Activated CD4-positive, alpha-beta memory T cell treated with anti-CD3 and anti-CD28 coated beads, Interleukin-2, amount 10 ng/mL, durations not matched to agents 7 days and 5 days (primary cell): ENCODE data around the gene SPDYE2. TPM values are rescaled to one million over a fixed set of nuclear protein-coding genes. Genes with fewer than 3 reads are reported as not detected.
"Not testable (repeated sequence)": the region's sequence is repeated elsewhere in the genome, so short reads cannot be mapped to it uniquely, and the experiment has no call there.

Source experiments
- CTCF ChIA-PET: fragments of 350-600 bp; sonication (Branson Sonifier 250); formaldehyde crosslinking; loops from one replicate; lab custom pipeline; 2021; ENCODE audit warnings: antibody characterized with exemption, inconsistent platforms; lab: Charles Lee
- POLR2A ChIA-PET: fragments of 350-600 bp; sonication (Branson Sonifier 250); formaldehyde crosslinking; loops from one replicate; lab custom pipeline; 2021; ENCODE audit warnings: antibody characterized with exemption; lab: Charles Lee
- DNase-seq: peaks from one replicate; pipeline ENCODE4 v3.0.0-alpha.2; 2020
- H3K27ac Mint-ChIP-seq: one replicate; pipeline ENCODE4 v1.8.0; 2021; ENCODE audit warnings: mild to moderate bottlenecking, mixed read lengths
- H3K27me3 Mint-ChIP-seq: one replicate; pipeline ENCODE4 v1.8.0; 2021; ENCODE audit warnings: mixed read lengths
- H3K36me3 Mint-ChIP-seq: one replicate; pipeline ENCODE4 v1.8.0; 2021; ENCODE audit warnings: low read depth, mixed read lengths
- H3K4me1 Mint-ChIP-seq: one replicate; pipeline ENCODE4 v1.8.0; 2021; ENCODE audit warnings: mixed read lengths
- H3K4me3 Mint-ChIP-seq: one replicate; pipeline ENCODE4 v1.8.0; 2021; ENCODE audit warnings: mild to moderate bottlenecking, mixed read lengths
- H3K9me3 Mint-ChIP-seq: one replicate; pipeline ENCODE4 v1.8.0; 2021; ENCODE audit warnings: mixed read lengths
- total RNA-seq, 2 experiments: library from RNA; stranded (reverse); gene quantifications; one replicate each; pipeline ENCODE4 v1.2.3, GENCODE V29; 2021

The SPDYE2 gene
- under 1 TPM in 1 of 2 experiments, not detected in 1; 0.15 TPM for total RNA-seq

- DNase-seq, POLR2A ChIA-PET, H3K4me1 Mint-ChIP-seq, H3K4me3 Mint-ChIP-seq, H3K36me3 Mint-ChIP-seq, H3K27me3 Mint-ChIP-seq, H3K9me3 Mint-ChIP-seq, CTCF ChIA-PET, H3K27ac Mint-ChIP-seq: not testable (repeated sequence)
Measured at GRCh38 chr7:102550808-102551422, at the start of gene SPDYE2. SPDYE2 (plus strand) TSS chr7:102551226; CDS start chr7:102553256, 2,030 bp downstream.

- H3K4me3 Mint-ChIP-seq, H3K4me1 Mint-ChIP-seq, CTCF ChIA-PET, H3K9me3 Mint-ChIP-seq, H3K27me3 Mint-ChIP-seq, DNase-seq, POLR2A ChIA-PET, H3K27ac Mint-ChIP-seq, H3K36me3 Mint-ChIP-seq: not testable (repeated sequence)
Measured at GRCh38 chr7:102503141-102503540, 47.9 kb upstream of the SPDYE2 start.

- H3K36me3 Mint-ChIP-seq, H3K27me3 Mint-ChIP-seq, H3K4me1 Mint-ChIP-seq, H3K27ac Mint-ChIP-seq, H3K9me3 Mint-ChIP-seq, POLR2A ChIA-PET, H3K4me3 Mint-ChIP-seq, CTCF ChIA-PET, DNase-seq: not testable (repeated sequence)
Measured at GRCh38 chr7:102505298-102506185, 45.5 kb upstream of the SPDYE2 start.

GRCh38 chr7:102507410-102508088 is 43.5 kb upstream of the SPDYE2 start:
- CTCF ChIA-PET, H3K36me3 Mint-ChIP-seq, DNase-seq, H3K4me3 Mint-ChIP-seq, POLR2A ChIA-PET, H3K27ac Mint-ChIP-seq, H3K27me3 Mint-ChIP-seq, H3K4me1 Mint-ChIP-seq, H3K9me3 Mint-ChIP-seq: not testable (repeated sequence)

- H3K27ac Mint-ChIP-seq, DNase-seq, H3K9me3 Mint-ChIP-seq, H3K4me3 Mint-ChIP-seq, POLR2A ChIA-PET, CTCF ChIA-PET, H3K4me1 Mint-ChIP-seq, H3K36me3 Mint-ChIP-seq, H3K27me3 Mint-ChIP-seq: not testable (repeated sequence)
Measured at GRCh38 chr7:102510575-102510974, 40.5 kb upstream of the SPDYE2 start.

GRCh38 chr7:102511860-102512522 is 39.0 kb upstream of the SPDYE2 start:
- DNase-seq, H3K4me3 Mint-ChIP-seq, H3K27me3 Mint-ChIP-seq, H3K9me3 Mint-ChIP-seq, POLR2A ChIA-PET, CTCF ChIA-PET, H3K27ac Mint-ChIP-seq, H3K4me1 Mint-ChIP-seq, H3K36me3 Mint-ChIP-seq: not testable (repeated sequence)

- H3K27ac Mint-ChIP-seq, H3K9me3 Mint-ChIP-seq, H3K4me1 Mint-ChIP-seq, CTCF ChIA-PET, DNase-seq, H3K36me3 Mint-ChIP-seq, POLR2A ChIA-PET, H3K27me3 Mint-ChIP-seq, H3K4me3 Mint-ChIP-seq: not testable (repeated sequence)
Measured at GRCh38 chr7:102512642-102513221, 38.3 kb upstream of the SPDYE2 start.

GRCh38 chr7:102514881-102515721 is 35.9 kb upstream of the SPDYE2 start:
- H3K27ac Mint-ChIP-seq, DNase-seq, POLR2A ChIA-PET: not testable (repeated sequence)

GRCh38 chr7:102515889-102516288 is 35.1 kb upstream of the SPDYE2 start:
- POLR2A ChIA-PET, CTCF ChIA-PET, H3K27ac Mint-ChIP-seq, H3K4me1 Mint-ChIP-seq, H3K27me3 Mint-ChIP-seq, H3K9me3 Mint-ChIP-seq, H3K36me3 Mint-ChIP-seq, H3K4me3 Mint-ChIP-seq, DNase-seq: not testable (repeated sequence)

More at GRCh38 chr7:102514881-102515721, 35.9 kb upstream of the SPDYE2 start:
- H3K36me3 Mint-ChIP-seq, CTCF ChIA-PET, H3K9me3 Mint-ChIP-seq, H3K4me3 Mint-ChIP-seq, H3K27me3 Mint-ChIP-seq, H3K4me1 Mint-ChIP-seq: not testable (repeated sequence)

GRCh38 chr7:102516951-102517350 is 34.1 kb upstream of the SPDYE2 start:
- H3K27ac Mint-ChIP-seq, H3K4me1 Mint-ChIP-seq, H3K27me3 Mint-ChIP-seq, CTCF ChIA-PET, POLR2A ChIA-PET, DNase-seq, H3K4me3 Mint-ChIP-seq, H3K36me3 Mint-ChIP-seq, H3K9me3 Mint-ChIP-seq: not testable (repeated sequence)

GRCh38 chr7:102517550-102518147 is 33.4 kb upstream of the SPDYE2 start, which contains the start of gene RASA4B:
RASA4B (minus strand) TSS chr7:102517777; CDS start chr7:102517710, 67 bp downstream.
- H3K27me3 Mint-ChIP-seq, H3K4me1 Mint-ChIP-seq, H3K27ac Mint-ChIP-seq, CTCF ChIA-PET, H3K4me3 Mint-ChIP-seq, POLR2A ChIA-PET, H3K9me3 Mint-ChIP-seq, H3K36me3 Mint-ChIP-seq: not testable (repeated sequence)
- DNase-seq: peak; percentile 18

- not testable (repeated sequence) for DNase-seq
Measured at GRCh38 chr7:102520797-102521196, 30.2 kb upstream of the SPDYE2 start.

More at GRCh38 chr7:102520797-102521196, 30.2 kb upstream of the SPDYE2 start:
- H3K36me3 Mint-ChIP-seq, H3K27me3 Mint-ChIP-seq, CTCF ChIA-PET, H3K27ac Mint-ChIP-seq, POLR2A ChIA-PET, H3K4me3 Mint-ChIP-seq, H3K4me1 Mint-ChIP-seq, H3K9me3 Mint-ChIP-seq: not testable (repeated sequence)
